Neural cell (in vitro differentiated cells): Measurements from ENCODE around the gene ATP2B2.

Experiments used
- EZH2 ChIP-seq: fragments of 200-600, 300-800 bp; shearing (Covaris generic), sonication (generic); IDR thresholded peaks from 2 replicates; pipeline ENCODE4 v1.6.1; 2014; ENCODE audit warnings: antibody characterized with exemption, low read length, borderline replicate concordance, mild to moderate bottlenecking; ENCODE audit not compliant: insufficient read depth, poor library complexity, severe bottlenecking
- MXI1 ChIP-seq: fragments of 450-650 bp; conservative IDR thresholded peaks from 2 replicates; pipeline ENCODE4 v1.6.1; 2014; ENCODE audit warnings: antibody characterized with exemption, mild to moderate bottlenecking; ENCODE audit not compliant: poor library complexity, severe bottlenecking
- TAF1 ChIP-seq: IDR thresholded peaks from 2 replicates; pipeline ENCODE4 v1.6.1; 2012; ENCODE audit warnings: low read depth
- TF ChIP-seq, protein P1 (sequence below): fragments of 450-650 bp; IDR thresholded peaks from 2 replicates; pipeline ENCODE4 v1.5.1; 2014; ENCODE audit warnings: antibody characterized with exemption, mild to moderate bottlenecking, moderate library complexity; ENCODE audit not compliant: poor library complexity, severe bottlenecking

DNA sequence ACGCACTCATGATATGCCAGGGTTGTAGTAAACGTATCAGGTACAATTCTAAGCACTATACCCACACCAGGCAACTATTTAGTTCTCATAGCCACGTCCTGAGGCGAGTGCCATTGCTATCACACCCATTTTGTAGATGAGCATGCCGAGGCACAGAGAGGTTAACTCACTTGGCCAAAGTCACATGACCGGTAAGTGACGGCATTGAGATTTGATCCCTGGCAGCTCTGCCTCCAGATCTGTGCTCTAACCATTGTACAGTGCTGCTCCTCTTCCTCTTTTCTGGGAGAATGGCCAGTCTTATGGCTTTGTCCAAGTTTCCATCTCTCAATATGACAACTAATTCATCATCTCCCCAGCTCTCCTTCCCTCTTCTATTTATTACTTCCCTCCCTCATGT is 18.9 kb upstream of the ATP2B2 start:
- TF ChIP-seq MXI1 (no peak), TAF1 (no peak), EZH2 (no peak)
- TF ChIP-seq, protein P1, sequence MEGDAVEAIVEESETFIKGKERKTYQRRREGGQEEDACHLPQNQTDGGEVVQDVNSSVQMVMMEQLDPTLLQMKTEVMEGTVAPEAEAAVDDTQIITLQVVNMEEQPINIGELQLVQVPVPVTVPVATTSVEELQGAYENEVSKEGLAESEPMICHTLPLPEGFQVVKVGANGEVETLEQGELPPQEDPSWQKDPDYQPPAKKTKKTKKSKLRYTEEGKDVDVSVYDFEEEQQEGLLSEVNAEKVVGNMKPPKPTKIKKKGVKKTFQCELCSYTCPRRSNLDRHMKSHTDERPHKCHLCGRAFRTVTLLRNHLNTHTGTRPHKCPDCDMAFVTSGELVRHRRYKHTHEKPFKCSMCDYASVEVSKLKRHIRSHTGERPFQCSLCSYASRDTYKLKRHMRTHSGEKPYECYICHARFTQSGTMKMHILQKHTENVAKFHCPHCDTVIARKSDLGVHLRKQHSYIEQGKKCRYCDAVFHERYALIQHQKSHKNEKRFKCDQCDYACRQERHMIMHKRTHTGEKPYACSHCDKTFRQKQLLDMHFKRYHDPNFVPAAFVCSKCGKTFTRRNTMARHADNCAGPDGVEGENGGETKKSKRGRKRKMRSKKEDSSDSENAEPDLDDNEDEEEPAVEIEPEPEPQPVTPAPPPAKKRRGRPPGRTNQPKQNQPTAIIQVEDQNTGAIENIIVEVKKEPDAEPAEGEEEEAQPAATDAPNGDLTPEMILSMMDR: no peak
